ENCODE results near the gene PLA1A. TPM values are rescaled to one million over a fixed set of nuclear protein-coding genes. Genes with fewer than 3 reads are reported as not detected.

Gene PLA1A
- total RNA-seq, 1 donor from 2014 or later = not detected

- H3K36me3 Mint-ChIP-seq (ENCODE audit: low read depth) = no peaks in the 10 kb centered on the region
- peaks cover 15% of the 10 kb centered on the region for H3K4me1 Mint-ChIP-seq
- peak overlapping the region; percentile 98 for H3K27ac Mint-ChIP-seq (ENCODE audit: unreplicated experiment)
- no peaks in the 10 kb centered on the region for H3K9me3 Mint-ChIP-seq
- H3K4me3 Mint-ChIP-seq = peak overlapping the region; percentile 95
- peak; percentile 21 for TF ChIP-seq CTCF (conservative IDR thresholded peaks at IDR 0.05)
- H3K27me3 Mint-ChIP-seq (ENCODE audit: low read depth) = peaks cover 2% of the 10 kb centered on the region
- no peak for DNase-seq (ENCODE audit: low read depth, low spot score)
These were observed 17.5 kb upstream of the PLA1A start for GRCh38 chr3:119580067-119580760.

DNA sequence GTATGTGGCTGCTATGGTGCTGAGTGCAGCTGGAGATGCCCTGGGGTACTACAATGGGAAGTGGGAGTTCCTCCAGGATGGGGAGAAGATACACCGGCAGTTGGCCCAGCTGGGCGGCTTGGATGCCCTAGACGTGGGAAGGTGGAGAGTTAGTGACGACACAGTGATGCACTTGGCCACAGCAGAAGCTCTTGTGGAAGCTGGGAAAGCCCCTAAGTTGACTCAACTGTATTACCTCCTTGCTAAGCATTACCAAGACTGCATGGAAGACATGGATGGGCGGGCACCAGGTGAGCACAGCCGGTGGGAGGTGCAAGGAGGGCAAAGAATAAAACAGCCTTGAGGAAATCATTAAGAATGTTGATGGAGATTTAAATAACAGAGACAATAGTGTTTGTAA is 15.5 kb upstream of the PLA1A start:
- no peak for TF ChIP-seq CTCF (conservative IDR thresholded peaks at IDR 0.05)
- DNase-seq (ENCODE audit: low read depth, low spot score) = no peak
- Mint-ChIP-seq H3K27ac (ENCODE audit: unreplicated experiment) (no peak overlapping the region), H3K36me3 (ENCODE audit: low read depth) (no peaks in the 10 kb centered on the region), H3K4me1 (peaks cover 15% of the 10 kb centered on the region), H3K4me3 (no peak overlapping the region), H3K9me3 (no peaks in the 10 kb centered on the region), H3K27me3 (ENCODE audit: low read depth) (peaks cover 2% of the 10 kb centered on the region)

GRCh38 chr3:119585208-119585607 is 12.5 kb upstream of the PLA1A start:
- no peaks in the 10 kb centered on the region for H3K27me3 Mint-ChIP-seq (ENCODE audit: low read depth)
- no peak overlapping the region for H3K27ac Mint-ChIP-seq (ENCODE audit: unreplicated experiment)
- no peak for TF ChIP-seq CTCF (conservative IDR thresholded peaks at IDR 0.05)
- H3K4me1 Mint-ChIP-seq = peaks cover 5% of the 10 kb centered on the region
- no peak overlapping the region for H3K4me3 Mint-ChIP-seq
- H3K9me3 Mint-ChIP-seq = peaks cover 3% of the 10 kb centered on the region
- DNase-seq (ENCODE audit: low read depth, low spot score) = no peak
- peaks cover 7% of the 10 kb centered on the region for H3K36me3 Mint-ChIP-seq (ENCODE audit: low read depth)

GRCh38 chr3:119585856-119586570 is 11.7 kb upstream of the PLA1A start:
- DNase-seq (ENCODE audit: low read depth, low spot score) = no peak
- no peak overlapping the region for H3K27ac Mint-ChIP-seq (ENCODE audit: unreplicated experiment)
- no peak for TF ChIP-seq CTCF (conservative IDR thresholded peaks at IDR 0.05)
- H3K4me1 Mint-ChIP-seq = no peaks in the 10 kb centered on the region
- no peak overlapping the region for H3K4me3 Mint-ChIP-seq
- peaks cover 7% of the 10 kb centered on the region for H3K36me3 Mint-ChIP-seq (ENCODE audit: low read depth)
- no peaks in the 10 kb centered on the region for H3K27me3 Mint-ChIP-seq (ENCODE audit: low read depth)
- H3K9me3 Mint-ChIP-seq = peaks cover 3% of the 10 kb centered on the region

DNA sequence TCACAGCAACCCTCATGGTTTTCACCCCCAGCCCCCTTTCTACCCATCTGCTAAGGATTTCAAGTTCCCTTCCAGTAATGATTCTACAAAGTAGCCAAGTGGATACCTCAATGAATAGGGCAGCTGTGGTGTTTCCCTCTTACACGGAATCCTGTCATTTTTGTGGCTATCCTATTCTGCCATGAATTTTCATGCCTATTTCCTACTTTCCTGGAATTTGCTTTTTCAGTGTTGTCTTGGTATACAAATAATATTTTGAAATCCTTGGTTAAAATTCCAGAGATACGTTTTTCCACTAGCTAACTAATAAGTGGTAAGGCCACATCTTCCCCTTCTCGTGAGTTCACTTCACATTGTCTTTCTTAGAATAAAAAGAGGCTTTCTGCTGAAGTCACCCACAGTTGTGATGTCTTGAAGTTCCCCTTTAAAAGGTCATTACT is 10.9 kb upstream of the PLA1A start:
- Mint-ChIP-seq H3K27me3 (ENCODE audit: low read depth) (no peaks in the 10 kb centered on the region), H3K9me3 (peaks cover 3% of the 10 kb centered on the region), H3K4me1 (no peaks in the 10 kb centered on the region), H3K36me3 (ENCODE audit: low read depth) (peaks cover 7% of the 10 kb centered on the region), H3K27ac (ENCODE audit: unreplicated experiment) (no peak overlapping the region), H3K4me3 (no peak overlapping the region)
- DNase-seq (ENCODE audit: low read depth, low spot score) = no peak
- TF ChIP-seq CTCF (conservative IDR thresholded peaks at IDR 0.05) = no peak
